Stimulated activated CD8-positive, alpha-beta memory T cell treated with anti-CD3 and anti-CD28 coated beads, Interleukin-15, amount 100 ng/mL, for 48 hours (primary cell): Measurements from ENCODE around the gene PITRM1.
"Not testable (repeated sequence)": the region's sequence is repeated elsewhere in the genome, so short reads cannot be mapped to it uniquely, and the experiment has no call there.

Experiments
- DNase-seq, 2 donors: peaks; one replicate each; pipeline ENCODE4 v3.0.0-alpha.2; 2020; ENCODE audit warnings: low read depth in 2 of 2

PITRM1 gene

DNA sequence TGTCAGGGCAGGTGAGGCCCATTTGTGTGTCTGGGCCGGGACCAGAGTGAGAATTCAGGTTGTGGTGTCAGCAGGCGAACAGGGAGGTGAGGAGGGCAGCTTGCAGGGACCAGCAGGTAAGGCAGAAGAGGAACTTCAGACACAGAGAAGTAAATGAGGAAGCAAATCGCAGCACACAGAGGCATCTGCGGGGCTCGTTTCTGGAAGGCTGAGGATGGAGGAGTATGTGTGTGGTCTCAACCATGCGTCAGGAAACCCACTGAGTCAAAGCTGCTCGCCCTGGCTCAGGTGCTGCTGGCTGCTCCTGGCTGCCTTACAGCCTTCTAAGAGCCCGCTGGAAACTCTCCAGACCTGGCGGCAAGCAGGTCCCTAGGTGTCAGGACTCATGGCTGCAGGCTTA lies 26.9 kb upstream of the PITRM1 start:
- no peak for DNase-seq

DNA sequence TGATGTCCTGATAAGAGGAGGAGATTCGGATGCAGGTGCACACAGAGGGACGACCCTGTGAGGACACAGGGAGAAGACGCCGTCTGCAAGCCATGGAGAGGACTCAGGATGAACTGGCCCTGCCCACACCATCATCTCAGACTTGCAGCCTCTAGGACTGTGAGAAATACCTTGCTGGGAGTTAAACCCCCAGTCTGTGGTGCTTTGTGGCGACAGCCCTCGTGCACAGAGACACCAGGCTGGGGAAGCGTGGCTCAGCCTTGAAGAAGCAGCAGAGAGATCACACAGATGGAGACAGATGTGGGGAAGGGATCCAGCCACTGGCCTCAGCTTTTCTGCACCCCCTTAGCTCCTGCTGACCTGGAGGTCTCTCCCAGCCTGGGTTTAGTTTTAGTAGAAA lies 26.3 kb upstream of the PITRM1 start:
- DNase-seq = no peak

DNA sequence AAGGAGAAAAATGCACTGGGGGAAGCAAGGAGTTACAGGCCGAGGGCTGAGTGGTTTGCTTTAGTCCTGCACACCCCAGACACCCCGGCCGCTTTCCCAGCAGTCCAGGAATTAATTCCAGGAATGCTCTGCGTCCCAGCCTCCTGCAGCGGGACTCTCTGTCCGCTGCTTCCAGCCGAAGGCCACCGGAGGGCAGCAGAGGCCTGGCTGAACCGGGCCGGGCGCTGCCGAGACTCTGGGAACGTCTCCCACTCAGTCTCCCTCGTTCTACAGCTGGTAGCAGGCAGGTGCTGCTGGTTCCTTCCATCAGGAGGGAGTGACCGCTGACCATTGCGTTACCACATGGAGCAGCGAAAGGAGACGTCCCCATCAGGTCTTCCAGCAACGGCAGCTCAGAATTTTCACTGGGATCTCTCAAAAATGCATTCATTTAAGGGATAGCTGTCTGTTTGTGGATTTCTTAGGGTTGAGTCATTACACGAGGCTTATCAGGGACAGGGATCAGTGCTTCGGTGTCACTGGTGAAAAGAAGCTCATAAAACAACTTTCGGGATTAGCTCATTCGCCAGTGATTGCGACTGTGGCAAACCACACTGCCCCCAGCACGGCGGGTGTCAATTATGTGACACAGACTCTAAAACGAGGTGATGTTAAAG lies 24.9 kb upstream of the PITRM1 start:
- DNase-seq = peak; percentile 73 to 76

DNA sequence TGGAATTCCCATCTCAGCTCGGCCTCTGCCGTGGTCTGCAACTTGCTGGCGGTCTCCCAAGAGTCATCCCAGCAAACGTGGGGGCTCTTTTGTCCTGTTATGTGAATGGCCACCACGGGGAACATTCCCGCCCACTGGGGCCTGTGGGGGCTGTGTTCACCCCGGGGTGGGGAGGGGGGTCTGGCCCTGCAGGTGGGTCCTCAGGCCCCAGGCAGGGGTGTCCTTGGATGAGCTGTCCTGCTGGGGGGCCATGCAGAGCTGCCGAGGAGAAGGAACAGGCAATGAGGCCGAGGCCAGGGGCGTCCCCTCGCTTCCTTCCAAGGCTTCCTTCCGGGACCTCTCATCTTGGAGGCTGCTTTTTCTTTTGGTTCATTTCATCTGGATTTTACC lies 24.4 kb upstream of the PITRM1 start:
- DNase-seq = no peak

DNA sequence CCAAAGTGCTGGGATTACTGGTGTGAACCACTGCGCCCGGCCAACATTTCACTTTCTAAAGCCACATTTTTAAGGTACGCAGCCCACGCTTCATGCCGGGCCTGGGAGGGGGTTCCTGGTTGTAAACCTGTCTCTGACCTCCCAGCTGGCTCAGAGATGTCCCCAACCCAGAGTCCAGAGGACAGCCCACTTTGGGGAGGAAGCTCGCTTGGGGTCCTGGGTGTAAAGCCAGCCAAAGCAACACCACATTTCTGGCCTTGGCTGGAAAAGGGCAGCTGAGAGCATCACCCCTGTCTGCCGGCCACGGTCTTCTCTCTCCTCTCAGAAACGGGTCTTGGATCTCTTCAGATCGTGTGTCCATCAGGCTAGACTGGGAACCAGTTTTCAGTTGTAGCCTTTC lies 23.9 kb upstream of the PITRM1 start:
- no peak for DNase-seq

DNA sequence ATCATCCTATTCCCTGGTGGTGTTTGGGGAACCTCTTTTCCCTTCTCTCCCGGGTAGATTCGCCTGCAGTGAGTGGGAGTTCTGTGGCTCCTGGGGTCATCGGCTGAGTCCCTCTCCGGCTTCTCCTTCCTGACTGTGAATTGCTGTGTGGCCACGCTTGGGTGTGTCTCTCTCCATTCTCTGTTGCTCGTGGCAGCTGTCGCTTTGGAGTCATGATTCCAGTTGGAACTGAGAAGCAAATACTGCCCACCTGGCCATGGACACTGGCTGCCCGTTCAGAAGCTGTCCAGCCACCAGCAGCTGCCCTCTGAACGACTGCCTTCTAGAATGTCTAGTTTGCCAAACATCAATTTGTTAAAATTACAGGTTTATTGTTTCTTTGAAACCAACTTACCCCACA lies 23.1 kb upstream of the PITRM1 start:
- DNase-seq = no peak

DNA sequence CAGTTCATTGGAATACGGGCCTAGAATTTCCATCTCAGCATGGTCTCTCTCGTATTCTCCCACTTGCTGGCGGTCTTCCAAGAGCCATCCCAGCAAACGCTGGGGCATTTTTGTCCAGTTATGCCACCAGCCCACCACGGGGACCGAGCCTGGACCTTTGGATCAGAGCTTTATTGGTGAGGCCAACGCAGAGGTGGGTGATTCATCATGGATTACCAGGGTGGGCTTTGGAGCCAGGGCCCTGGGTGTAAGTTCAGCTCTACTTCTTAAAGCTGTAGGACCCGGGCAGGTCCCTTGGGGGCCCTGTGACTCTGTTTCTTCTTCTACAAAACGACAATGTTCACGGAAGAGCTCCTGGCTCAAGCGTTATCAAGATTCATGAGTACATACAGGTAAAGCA lies 22.7 kb upstream of the PITRM1 start:
- DNase-seq = no peak

DNA sequence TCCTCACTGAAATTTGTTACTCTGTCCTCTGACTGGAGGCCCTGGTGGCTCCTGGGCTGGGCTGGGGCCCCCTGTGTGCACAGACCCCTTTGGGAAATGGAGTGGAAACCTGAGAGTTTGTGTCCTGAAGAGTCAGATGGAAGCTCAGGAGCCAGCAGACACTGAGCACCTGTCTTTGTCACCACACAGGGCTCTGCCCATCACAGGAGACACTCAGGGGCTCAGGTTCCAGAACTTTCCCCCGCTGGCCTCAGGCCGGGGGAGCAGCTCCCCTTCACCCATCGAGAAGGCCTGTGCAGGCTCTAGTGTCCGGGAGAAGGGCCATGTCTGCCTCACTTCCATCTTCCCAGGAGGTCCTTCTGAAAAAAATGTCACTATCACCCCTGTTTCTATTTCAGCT lies 22.3 kb upstream of the PITRM1 start:
- DNase-seq = no peak

DNA sequence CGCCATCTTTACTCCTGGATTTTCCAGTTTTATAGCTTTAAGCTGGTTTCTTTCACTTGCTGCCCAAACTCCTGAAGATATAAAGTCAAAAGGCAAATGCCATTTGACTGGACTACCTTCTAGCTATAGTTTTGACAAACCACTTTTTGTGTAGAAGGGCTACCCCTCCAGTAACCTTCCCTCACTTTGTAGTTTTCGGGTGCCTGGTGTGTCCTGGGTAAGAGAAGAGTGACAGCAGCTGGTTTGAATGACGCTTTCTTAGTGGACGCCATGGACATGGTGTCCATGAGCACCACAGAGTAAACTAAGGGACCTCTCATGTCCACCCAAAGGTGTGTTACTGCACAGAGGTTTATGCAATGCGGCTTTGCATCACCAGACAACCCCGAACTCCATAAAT lies 21.2 kb upstream of the PITRM1 start:
- no peak for DNase-seq

DNA sequence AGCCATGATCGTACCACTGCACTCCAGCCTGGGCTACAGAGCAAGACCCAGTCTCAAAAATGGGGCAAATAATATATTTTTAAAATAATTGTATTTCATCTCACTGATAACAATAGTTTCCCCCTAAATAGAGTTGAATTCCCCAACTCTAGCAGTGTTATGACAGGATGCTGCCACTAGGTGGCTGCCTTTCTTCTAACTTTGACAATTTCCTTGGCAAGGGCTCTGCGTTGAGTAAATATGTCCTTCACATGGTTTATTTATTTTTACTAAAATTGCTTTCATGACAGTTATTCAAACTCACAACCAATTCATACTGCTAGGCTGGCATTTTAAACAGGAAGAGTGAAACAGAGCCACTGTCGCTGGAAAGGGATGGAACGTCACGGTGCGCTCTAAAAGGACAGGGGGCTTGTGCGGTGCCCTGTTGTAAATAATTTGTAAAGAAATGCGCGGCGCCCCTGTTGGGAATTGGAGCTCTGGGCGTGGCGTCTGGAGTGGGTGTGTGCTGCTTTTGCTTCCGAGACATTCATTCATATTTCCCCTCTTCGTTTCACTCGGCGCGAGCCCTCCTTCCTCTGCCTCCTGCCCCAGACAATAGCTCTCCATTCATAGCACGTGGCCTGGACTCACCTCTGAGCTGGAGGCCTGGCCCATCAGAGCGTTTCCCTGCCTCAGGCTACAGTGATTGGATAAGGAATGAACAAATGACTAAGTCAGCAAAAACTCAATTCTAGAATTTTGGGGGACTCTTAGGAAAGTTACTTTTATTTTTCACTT lies 20.5 kb upstream of the PITRM1 start:
- DNase-seq = peak; percentile 13 to 14

DNA sequence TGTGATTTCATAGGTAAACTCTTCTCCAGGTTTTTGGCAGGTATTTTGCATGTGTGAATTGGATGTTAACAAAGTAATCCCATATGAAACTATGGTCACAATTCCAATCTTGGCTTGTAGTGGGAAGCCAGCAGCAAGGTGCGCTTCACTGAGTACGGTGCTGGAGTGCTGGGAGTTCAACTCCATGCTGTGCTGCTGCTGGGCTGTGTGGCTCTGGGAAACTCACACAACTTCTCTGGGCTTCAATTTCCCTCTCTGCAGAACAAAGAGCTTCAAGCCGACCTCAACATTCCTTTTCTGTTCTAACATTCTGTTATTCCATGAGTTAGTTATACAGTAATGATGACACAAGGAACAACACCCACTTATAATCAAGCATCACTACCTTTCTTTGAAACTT lies 18.2 kb upstream of the PITRM1 start:
- no peak for DNase-seq

DNA sequence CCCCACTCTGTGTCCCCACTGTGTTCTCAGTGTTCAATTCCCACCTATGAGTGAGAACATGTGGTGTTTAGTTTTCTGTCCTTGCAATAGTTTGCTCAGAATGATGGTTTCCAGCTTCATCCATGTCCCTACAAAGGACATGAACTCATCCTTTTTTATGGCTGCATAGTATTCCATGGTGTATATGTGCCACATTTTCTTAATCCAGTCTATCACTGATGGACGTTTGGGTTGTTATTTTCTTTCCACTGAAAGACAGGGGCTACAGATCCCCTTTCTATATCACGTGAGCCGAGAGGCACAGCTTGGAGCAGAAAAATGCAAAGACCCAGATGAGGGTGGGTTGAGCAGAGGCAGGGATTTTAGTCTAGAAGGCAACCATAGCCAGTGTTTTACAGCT lies 14.6 kb upstream of the PITRM1 start:
- DNase-seq = not testable (repeated sequence)

DNA sequence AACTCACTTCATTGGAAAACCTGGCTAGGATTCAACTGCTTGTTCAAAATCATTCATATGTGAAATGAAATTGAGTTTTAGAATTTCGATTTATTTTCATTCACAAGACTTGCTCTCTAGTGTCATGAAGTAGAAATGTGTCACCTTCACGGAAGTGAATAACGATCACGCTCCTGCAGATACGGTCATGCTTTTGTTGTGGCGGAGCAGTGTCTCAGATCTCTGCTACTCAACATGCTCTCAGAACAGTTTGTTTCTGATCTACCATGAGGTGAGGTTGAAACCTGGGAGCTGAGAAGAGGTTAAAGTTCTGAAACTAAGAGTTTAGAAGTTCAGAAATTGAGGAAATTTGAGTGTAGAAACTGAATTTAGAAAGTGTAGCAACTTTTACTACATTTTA lies 13.8 kb upstream of the PITRM1 start:
- DNase-seq = peak; percentile 32 to 48

DNA sequence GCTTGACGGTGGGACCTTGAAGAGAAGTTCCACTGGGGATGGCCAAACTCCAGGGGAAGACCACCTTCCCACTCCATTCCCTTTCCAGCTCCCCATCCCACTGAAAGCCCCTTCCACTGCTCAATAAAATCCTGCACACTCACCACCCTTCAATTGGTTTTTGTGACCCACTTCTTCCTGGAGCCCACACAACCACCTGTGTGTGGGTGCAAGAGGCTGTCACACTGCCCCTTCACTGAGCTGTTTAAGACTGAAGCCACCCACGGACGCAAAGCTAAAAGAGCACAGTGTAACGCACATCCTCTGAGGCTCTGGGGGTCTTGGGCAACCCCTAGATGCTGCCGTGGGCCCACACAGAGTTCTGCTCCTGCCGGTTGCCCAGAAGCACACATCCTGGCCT lies 12.8 kb upstream of the PITRM1 start:
- DNase-seq = no peak

DNA sequence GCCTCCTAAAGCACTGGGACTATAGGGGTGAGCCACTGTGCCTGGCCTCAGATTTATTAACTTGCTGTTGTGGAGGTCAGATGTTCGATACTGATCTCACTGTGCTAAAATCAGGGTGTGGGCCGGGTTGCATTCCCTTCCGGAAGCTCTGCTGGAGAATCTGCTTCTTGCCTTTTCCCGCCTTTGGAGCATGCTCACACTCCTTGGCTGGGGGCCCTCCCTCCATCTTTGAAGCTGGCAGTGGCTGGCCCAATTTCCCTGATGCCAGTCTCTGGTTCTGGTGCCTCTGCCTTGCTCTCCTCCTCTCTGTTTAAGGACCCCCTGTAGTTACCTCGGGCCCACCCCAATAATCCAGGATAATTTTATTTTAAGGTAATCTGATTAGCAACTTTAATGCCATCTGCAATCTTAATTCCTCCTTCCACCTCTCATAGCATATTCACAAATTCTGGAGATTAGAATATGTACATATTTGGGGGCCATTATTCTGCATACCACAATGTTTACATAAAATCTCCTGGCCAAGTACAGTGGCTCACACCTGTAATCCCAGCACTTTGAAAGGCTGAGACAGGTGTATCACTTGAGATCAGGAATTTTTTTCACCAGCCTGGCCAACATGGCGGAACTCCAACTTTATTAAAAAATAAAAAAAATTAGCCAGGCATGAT lies 7.9 kb upstream of the PITRM1 start:
- no peak for DNase-seq

DNA sequence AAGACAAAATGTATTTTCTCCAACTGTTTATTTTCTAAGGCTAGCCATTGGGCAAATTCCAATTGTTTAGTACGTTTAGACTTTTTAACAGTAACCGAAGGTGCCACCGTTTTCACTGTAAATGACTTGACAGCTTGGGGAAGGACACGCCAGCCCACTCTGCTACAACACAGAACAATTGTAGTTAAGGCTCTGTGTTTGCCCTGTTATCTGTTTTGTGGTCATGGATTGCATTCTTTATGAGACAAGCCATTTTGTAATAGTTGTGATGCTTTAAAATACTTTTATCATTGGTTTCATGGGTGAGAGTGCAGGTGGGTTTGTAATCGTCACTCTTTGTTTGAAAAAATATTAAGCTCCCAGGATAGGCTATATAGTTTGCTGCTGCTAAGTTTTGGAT lies 6.6 kb upstream of the PITRM1 start:
- DNase-seq = no peak

DNA sequence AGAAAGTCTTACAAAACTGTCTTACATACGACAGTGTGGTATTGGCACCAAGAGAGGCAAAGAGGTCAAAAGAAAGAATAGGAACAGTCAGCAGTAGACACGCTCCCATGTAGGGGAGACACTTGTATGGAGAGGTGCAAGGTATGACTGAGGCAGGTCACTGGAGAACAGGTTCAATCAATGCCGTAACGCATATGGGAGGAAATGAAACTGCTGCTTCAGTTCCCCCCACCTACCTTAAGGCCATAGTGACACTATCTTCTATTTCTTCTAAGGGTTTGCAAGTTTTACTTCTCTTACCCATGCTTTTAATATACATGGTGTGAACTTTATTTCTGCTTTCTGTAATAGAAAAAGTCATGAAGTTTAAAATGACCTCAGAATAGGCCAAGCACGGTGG lies 5.5 kb upstream of the PITRM1 start:
- DNase-seq = no peak

DNA sequence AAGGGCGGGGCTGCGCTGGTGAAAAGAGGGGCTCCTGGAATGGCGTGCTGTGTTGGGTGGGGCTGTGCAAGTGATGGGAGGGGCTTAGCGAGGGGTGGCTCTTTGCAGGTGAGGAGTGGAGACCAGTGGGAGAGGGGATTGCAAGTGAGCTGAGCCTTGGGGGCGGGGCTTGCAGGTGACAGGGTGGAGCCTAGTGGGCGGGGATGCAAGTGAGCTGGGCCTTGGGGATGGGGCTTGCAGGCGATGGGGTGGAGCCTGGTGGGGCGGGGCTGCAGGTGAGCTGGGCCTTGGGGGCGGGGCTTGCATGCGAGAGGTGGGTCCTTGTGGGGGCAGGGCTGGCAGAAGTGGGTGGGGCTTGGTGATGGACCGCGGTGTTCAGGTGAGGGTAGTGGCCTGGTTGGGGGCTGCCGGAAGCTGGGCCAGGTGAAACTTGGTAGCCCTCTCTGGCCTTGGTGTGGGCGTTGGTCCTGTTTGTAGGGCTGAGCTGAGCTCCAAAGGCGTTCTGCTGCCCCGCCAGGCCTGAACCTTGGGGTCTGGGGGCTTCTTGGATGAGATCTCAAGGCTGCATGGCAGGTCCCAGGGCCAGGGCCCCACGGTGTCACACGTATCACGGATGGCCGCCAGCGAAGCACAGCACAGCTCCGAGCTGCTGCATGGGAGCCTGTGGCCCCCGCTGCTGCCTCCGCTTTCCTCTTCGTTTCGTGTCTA lies 743 bp upstream of the PITRM1 start:
- DNase-seq = peak in 1 of 2 donors; percentile 56

DNA sequence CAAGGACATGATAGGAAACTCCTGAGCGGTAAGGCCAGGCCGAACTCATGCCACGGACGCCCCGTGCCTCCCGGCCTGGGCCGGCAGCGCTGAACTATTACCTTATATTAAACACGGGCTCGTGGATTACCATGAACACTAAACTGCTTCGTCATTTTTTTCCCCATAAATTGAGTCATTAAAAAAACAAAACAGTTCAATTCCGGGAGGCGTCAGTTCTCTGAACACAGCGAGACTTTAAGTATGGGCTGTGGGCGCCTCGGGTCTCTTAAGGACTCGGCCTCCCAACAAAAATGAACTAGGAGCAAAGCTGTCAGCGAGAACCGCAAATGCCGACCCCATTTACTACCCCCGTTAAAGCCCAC lies 519 bp downstream of the PITRM1 start:
- DNase-seq = peak in 1 of 2 donors; percentile 24

DNA sequence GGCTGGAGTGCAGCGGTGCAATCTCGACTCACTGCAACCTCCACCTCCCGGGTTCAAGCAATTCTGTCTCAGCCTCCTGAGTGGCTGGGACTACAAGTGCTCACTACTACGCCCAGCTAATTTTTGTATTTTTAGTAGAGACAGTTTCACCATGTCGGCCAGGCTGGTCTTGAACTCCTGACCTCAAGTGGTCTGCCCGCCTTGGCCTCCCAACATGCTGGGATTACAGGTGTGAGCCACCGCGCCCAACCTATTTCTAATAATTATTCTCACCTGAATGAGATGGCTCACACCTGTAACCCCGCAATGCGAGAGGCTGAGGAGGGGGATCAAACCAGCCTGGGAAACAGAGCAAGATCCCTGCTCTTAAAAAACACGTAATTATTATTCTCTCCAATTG lies 1.1 kb downstream of the PITRM1 start:
- not testable (repeated sequence) for DNase-seq

DNA sequence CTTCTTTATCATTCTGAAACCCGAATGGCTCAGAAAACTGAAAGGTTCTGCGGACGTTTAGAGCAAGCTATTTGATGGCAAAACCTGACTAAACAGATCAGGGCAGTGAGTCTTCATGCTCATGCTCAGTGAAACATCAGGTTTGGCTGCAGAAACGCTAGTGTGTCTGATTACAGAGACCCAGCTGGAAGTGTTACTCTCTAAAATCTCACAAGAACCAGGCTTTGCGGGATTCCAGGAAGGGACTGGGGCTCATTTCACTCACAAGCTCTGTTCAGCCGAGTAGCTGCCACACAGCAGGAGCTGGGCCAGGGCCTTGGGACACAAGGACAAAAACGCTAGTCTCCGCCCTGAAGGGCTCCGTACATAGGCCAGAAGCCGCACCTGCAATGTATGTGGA lies 2.9 kb downstream of the PITRM1 start:
- no peak for DNase-seq

DNA sequence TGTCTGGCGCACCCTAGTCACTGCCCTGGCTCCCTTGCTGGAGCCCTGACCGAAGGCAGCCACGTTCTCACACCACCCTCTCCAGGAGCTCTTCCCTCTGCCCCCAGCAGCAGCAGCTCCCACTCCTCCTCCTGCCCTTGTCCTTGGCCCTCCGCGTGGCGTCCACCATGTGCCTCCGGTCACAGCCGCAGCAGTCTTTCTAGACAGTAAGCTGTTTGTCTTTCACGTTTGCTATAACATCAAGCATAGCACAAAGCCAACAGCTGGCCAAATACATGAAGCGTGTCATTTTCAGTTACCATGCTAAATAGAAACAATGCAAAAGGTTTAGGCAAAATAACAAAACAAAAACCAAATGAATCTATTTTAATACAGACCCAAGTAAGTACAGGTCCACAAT lies 3.3 kb downstream of the PITRM1 start:
- no peak for DNase-seq
